Skeletal muscle tissue (tissue), 4 donors: ENCODE data around the gene CYB5A. TPM values are rescaled to one million over a fixed set of nuclear protein-coding genes. Genes with fewer than 3 reads are reported as not detected.
A peak's percentile ranks its signal among the peaks of the same experiment; 100 is the strongest.

Source experiments
- H3K27ac ChIP-seq: one replicate; pipeline ENCODE4 v1.7.0; 2013; ENCODE audit warnings: mild to moderate bottlenecking, low read depth, low read length, inconsistent platforms
- H3K27me3 ChIP-seq, 3 donors: one replicate each; pipeline ENCODE4 v1.7.0; 2013; ENCODE audit warnings: low read length in 3 of 3; ENCODE audit not compliant: control insufficient read depth in 3 of 3, insufficient read depth in 3 of 3
- H3K36me3 ChIP-seq, 3 donors: one replicate each; pipeline ENCODE4 v1.7.0; 2013; ENCODE audit warnings: low read length in 3 of 3; ENCODE audit not compliant: control insufficient read depth in 3 of 3, insufficient read depth in 3 of 3
- H3K4me1 ChIP-seq, 3 donors: one replicate each; pipeline ENCODE4 v1.7.0; 2013; ENCODE audit warnings: low read length in 3 of 3, mild to moderate bottlenecking in 3 of 3; ENCODE audit not compliant: control insufficient read depth in 3 of 3, insufficient read depth in 3 of 3
- H3K4me3 ChIP-seq, 3 donors: one replicate each; pipeline ENCODE4 v1.7.0; 2013; ENCODE audit warnings: low read length in 3 of 3
- H3K9ac ChIP-seq, 3 donors: one replicate each; pipeline ENCODE4 v1.7.0; 2013; ENCODE audit warnings: low read length in 3 of 3, mild to moderate bottlenecking in 3 of 3, moderate library complexity in 2 of 3, low read depth in 1 of 3
- H3K9me3 ChIP-seq, 3 donors: one replicate each; pipeline ENCODE4 v1.7.0; 2013; ENCODE audit warnings: low read length in 3 of 3; ENCODE audit not compliant: control insufficient read depth in 3 of 3
- total RNA-seq: library from RNA; depleted of rRNA; stranded (reverse); fragments of >200 nt; gene quantifications from one replicate; pipeline ENCODE4 v1.2.3, GENCODE V29; 2014
- donor health status: Osteomylitis.

The CYB5A gene, protein sequence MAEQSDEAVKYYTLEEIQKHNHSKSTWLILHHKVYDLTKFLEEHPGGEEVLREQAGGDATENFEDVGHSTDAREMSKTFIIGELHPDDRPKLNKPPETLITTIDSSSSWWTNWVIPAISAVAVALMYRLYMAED
- total RNA-seq, result 28.7 TPM

DNA sequence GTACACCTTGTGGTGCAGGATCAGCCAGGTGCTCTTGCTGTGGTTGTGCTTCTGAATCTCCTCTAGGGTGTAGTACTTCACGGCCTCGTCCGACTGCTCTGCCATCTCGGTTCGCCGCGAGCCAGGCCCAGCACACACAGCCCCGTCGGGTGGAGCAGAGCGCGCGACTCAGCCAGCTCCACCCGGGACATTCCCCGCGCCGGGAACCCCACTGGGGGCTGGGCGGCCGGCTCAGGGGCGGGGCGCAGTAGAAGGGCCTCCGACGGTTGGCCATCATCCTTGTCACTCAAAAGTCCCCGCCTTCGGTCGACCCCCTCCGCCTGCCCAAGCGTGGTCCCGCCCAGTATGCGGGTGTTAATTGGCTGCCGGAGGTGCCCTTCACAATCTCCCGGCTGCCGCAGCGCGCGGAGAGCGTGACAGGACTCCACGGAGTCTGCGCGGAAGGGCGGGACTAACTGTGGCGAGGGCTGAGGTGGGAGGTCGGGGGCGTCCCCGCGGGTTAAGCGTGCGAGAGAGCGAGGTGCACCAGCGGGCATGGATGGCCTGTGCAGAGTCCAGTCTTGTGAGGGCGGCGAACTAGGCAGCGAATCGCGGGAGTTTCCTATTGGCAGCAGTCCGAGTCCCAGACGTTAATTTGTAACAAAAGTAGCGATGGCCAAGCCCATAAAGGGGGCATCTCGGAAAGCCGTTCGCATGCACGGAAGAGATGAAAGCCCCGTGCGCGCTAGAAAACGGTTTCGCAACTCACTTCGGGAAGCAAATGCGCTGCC, at the start of gene CYB5A:
Gene CYB5A (minus strand): TSS at position 193 of the 770 bp plus-strand sequence. CDS start 88 bp downstream, at position 105.
- Histone ChIP-seq H3K4me1 (peaks cover 10 to 12% (median 12%) of the 10 kb centered on the region in 3 donors), H3K4me3 (peak within 1 kb of the TSS; percentile 96 to 98 (median 98)), H3K36me3 (no peaks in the 10 kb centered on the region), H3K27ac (no peak within 1 kb of the TSS), H3K9ac (peak within 1 kb of the TSS; percentile 72 to 91 (median 87)), H3K27me3 (no peaks in the 10 kb centered on the region), H3K9me3 (no peaks in the 10 kb centered on the region)

DNA sequence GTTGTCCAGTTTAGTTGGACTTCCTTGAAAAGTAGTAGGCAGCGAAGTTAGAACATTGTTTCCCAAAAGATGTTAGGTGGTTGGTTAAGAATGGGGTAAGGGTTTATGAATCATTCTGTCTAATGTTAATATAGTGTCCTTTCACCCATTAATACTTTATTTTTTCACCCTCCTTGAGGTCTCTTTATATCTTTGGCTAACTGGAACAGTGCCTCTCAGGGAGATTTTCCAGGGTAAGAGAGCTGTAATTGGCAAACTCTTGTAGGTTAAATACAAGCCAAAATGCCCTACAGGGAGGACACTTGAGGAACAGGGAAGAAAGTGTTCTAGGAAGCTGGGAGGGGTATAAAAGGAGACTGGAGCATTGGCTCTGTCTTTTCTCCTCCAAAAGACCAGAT, 46.1 kb upstream of the CYB5A start:
- Histone ChIP-seq H3K36me3 (no peaks in the 10 kb centered on the region), H3K27me3 (peaks cover 0 to 2% (median 0%) of the 10 kb centered on the region in 3 donors), H3K9me3 (no peaks in the 10 kb centered on the region), H3K4me3 (no peak overlapping the region), H3K4me1 (no peaks in the 10 kb centered on the region), H3K27ac (no peak overlapping the region), H3K9ac (no peak overlapping the region)

DNA sequence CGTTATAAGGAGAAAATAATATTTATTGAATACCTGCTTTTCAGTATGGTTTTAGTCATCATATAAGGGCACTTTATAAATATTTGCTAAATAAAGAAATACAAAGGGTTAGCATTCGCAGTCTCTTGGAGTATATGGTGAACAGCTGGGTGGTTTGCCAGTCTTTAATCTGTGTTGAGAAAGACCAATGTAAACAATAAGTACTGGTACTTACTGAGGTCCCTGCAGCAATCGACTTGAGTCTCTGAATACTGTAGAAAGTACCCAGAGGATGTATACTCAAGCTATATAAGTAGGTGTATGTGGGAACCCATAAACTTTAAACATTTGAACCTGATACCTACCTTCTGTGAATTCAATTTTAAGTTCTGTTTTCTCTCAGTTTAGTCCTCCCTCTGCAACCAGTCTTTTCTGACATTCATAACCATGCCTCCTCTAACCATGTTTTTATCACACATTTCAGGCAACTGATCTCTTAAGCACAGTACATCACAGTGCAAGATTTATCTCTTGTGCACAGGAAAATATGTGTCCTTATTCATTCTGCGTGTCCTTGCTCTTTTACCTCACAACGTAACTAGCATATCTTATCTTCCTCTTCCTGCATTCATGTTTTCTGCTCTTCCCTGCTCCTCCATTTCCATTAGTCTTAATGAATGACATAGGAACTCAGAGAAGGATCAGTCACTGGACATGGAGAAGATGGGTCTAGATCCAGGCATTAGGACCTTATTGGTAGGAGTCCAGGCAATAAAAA, 45.6 kb upstream of the CYB5A start:
- H3K36me3 ChIP-seq, result no peaks in the 10 kb centered on the region
- no peaks in the 10 kb centered on the region for H3K9me3 ChIP-seq
- no peak overlapping the region for H3K27ac ChIP-seq
- H3K9ac ChIP-seq, result no peak overlapping the region
- peaks cover 0 to 2% (median 0%) of the 10 kb centered on the region in 3 donors for H3K27me3 ChIP-seq
- no peak overlapping the region for H3K4me3 ChIP-seq
- H3K4me1 ChIP-seq, result no peaks in the 10 kb centered on the region

DNA sequence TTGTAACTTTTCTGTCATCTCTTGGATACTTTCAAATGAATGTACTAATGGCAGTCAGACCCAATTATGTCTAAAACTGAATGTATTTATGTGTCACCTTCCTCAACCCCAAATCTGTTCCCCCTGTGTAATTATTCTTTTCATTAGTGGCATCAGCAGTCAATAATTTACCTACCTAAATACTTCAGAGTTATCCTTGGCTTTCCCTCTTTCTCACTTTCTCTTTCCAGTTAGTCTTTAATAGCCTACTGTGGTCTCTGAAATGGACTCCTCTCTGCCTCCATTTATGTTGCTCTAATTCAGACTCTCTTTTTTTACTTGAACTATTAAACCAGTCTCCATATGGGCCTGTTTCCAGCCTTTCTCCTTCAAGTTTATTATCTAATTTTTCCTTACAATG, 44.9 kb upstream of the CYB5A start:
- peaks cover 0 to 2% (median 0%) of the 10 kb centered on the region in 3 donors for H3K27me3 ChIP-seq
- no peak overlapping the region for H3K27ac ChIP-seq
- H3K4me3 ChIP-seq, result no peak overlapping the region
- H3K9ac ChIP-seq, result no peak overlapping the region
- H3K9me3 ChIP-seq, result no peaks in the 10 kb centered on the region
- H3K36me3 ChIP-seq, result no peaks in the 10 kb centered on the region
- H3K4me1 ChIP-seq, result no peaks in the 10 kb centered on the region

DNA sequence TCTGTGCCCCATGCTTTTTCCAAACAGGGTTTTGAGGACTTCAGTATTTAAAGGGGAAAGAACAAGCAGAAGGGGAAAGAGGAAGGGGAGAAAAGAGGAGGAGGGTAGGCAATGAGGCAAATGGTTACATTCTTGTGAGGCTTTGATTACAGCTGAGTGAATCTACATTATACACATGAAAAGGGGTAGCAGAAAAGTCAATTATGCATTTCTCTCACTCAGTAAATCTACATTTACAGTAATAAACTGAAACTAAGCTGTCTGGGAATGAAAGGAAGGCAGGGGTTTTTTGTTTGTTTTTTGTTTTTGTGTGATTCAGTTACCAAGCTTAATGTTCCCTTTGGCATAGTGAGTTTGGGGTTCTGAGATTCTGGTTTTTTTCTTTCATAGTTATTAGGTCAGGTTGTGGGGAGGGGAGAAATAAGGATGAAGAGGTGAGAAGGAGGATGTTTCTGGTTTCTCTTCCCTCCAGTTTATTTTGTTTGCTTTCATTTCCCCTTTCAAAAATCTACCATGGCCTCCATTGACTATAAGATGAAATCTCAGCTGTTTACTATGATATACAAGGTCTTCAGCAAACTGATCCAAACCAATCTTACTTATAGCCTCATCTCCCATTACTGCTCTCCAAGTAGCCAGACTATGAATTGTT, 42.6 kb upstream of the CYB5A start:
- Histone ChIP-seq H3K27me3 (peaks cover 0 to 2% (median 0%) of the 10 kb centered on the region in 3 donors), H3K36me3 (no peaks in the 10 kb centered on the region), H3K9ac (no peak overlapping the region), H3K4me1 (no peaks in the 10 kb centered on the region), H3K4me3 (no peak overlapping the region), H3K27ac (no peak overlapping the region), H3K9me3 (no peaks in the 10 kb centered on the region)

DNA sequence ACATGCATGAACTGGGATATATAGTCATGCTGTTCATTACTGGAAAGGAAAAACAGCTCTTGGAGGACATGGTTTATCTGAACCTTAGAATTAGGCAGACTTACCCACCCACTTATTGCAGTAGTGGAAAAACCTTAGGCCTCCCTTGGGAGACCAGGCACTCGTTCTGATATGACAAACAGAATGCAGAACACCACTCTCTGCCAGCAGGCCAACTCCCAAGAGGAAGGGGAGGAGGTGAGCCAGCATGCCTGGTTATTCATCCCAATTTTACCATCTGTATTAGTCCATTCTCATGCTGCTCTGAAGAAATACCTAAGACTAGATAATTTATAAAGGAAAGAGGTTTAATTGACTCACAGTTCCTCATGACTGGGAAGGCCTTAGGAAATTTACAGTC, 41.3 kb upstream of the CYB5A start:
- Histone ChIP-seq H3K9me3 (no peaks in the 10 kb centered on the region), H3K27me3 (no peaks in the 10 kb centered on the region), H3K4me3 (no peak overlapping the region), H3K36me3 (no peaks in the 10 kb centered on the region), H3K9ac (no peak overlapping the region), H3K4me1 (no peaks in the 10 kb centered on the region), H3K27ac (no peak overlapping the region)

DNA sequence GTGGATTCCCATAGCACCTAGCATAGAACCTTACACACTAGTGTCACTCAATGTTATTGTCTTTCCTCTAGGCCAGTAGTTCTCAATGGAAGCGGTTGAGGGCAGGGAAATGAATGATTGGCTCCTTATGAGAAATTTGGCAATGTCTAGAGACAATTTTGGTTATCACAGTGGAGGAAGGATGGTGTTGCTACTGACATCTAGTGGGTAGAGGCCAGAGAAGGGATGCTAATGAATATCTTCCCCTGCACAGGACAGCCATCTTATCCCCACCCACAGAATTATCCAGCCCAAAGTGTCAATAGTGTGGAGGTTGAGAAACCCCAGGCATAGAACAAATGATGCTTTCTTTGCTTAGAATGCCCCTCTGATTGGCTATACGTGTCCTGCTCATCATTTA, 39.6 kb upstream of the CYB5A start:
- H3K4me1 ChIP-seq, result no peaks in the 10 kb centered on the region
- H3K27ac ChIP-seq, result no peak overlapping the region
- H3K9ac ChIP-seq, result no peak overlapping the region
- no peaks in the 10 kb centered on the region for H3K27me3 ChIP-seq
- H3K36me3 ChIP-seq, result no peaks in the 10 kb centered on the region
- no peaks in the 10 kb centered on the region for H3K9me3 ChIP-seq
- H3K4me3 ChIP-seq, result no peak overlapping the region

DNA sequence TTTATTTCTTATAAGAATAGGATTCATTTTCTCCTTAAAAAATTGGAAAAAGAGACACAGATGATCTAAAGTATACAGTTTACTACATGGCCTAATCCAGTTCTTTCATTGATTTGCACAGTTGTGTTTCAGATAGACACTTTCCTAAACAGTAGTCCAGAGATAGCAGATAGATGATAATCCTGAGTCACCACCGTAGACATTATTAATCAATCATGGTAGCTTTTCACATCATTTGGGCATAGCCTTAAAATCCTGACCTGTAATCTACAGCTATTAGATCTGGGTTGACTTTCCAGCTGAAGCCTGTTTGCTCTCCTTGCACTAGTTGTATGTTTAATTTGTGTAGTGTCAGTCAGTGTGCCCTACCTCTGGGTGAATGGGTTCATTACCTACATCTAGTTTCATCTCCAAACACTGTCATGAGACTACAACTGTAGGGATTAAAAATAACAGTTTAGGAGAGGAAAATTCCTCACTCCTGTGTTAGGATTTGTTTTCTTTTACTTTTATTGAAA, 38.0 kb upstream of the CYB5A start:
- H3K27me3 ChIP-seq, result peaks cover 0 to 2% (median 0%) of the 10 kb centered on the region in 3 donors
- no peaks in the 10 kb centered on the region for H3K9me3 ChIP-seq
- H3K4me1 ChIP-seq, result no peaks in the 10 kb centered on the region
- H3K4me3 ChIP-seq, result no peak overlapping the region
- no peak overlapping the region for H3K27ac ChIP-seq
- H3K9ac ChIP-seq, result no peak overlapping the region
- no peaks in the 10 kb centered on the region for H3K36me3 ChIP-seq

DNA sequence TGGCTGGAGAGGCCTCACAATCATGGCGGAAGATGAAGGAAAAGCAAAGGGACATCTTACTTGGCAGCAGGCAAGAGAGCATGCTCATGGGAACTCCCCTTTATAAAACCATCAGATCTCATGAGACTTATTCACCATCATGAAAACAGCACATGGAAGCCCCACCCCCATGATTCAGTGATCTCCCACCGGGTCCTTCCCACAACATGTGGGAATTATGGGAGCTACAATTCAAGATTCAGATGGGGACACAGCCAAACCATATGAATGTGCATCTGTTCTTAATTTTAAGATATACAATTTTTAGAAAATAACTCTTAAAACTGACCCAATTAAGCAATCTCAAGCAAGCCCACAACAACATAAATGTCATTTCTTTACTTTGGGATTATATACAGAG, 36.4 kb upstream of the CYB5A start:
- Histone ChIP-seq H3K9ac (no peak overlapping the region), H3K27me3 (peaks cover 0 to 2% (median 0%) of the 10 kb centered on the region in 3 donors), H3K36me3 (no peaks in the 10 kb centered on the region), H3K4me3 (no peak overlapping the region), H3K27ac (no peak overlapping the region), H3K9me3 (no peaks in the 10 kb centered on the region), H3K4me1 (no peaks in the 10 kb centered on the region)
